HTERT RPE-1 (cell line): Measurements from ENCODE around the gene NEU2.

ENCODE experiments used
- in situ Hi-C: fragments of 300-500 bp; cut with MboI; formaldehyde crosslinking; loops from 4 replicates; pipeline ENCODE4 v1.14.3; 2020; ENCODE audit warnings: low sequenced_read_pairs

The NEU2 gene

DNA sequence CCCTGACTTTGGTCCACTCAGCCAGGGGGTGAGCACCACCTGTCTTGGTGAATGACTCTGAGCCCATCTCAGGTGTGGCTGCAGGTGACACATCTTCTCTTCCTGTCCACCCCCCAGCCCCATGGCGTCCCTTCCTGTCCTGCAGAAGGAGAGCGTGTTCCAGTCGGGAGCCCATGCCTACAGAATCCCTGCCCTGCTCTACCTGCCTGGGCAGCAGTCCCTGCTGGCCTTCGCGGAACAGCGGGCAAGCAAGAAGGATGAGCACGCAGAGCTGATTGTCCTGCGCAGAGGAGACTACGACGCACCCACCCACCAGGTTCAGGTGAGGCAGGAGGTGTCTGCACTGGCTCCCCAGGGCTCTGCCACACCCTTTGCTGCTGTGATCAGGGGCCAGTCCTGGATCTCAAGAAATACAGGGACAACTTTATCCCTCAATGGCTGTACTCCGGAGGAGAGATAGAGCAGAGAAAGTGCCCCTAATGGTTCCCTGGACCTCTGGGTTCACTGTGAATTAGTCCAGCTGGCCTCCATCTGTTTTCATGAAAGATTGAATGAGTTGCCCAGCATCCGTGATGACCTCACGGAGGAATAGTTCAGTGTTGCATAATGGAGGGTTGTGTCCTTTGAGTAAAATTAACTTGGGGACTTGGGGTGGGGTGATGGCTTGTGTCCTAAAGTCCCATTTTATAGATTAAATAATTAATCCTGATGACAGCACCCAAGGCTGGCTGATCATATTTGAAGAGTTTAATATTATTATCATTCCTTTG lies at the start of gene NEU2:
TSS of gene NEU2 (plus strand) at position 122 of the 770 bp plus-strand sequence. CDS start at position 122, 0 bp downstream.
- in situ Hi-C loops = no loop called here

DNA sequence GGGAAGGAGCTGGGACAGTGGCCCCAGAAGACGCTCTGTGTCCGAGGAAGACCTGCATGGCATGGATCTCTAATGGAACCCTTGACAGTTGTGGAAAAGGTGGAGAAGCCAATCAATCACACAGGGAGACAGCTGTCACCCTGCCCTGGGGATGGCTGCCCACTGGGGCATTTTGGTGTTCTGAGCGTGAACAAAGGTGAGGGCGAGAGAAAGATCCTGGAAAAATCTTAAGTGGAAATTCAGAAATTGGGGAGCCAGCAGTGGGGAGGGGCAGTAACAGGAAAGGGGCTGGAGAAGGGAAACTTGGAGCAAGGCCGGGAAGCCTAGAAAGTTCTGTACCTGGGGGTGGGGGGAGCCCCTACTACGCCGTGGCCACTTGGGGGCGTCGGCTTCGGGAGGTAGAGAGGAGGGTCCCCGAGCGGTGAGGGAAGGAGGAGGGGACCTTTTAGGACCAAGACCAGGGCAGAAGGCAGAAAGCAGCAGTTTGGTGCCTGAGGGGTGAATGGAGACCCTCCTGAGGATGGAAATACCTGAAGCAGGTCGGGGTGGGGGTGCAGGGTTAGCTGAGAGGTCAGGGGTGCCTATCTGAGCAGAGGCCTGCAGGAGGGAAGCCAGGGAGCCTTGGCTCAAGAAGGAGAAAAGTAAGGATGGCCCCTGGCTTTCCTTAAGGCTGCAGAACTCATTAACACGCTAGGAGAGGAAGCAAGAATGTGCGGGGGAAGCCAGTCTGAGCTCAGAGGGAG lies 49.4 kb upstream of the NEU2 start:
- in situ Hi-C loops = no loop called here

DNA sequence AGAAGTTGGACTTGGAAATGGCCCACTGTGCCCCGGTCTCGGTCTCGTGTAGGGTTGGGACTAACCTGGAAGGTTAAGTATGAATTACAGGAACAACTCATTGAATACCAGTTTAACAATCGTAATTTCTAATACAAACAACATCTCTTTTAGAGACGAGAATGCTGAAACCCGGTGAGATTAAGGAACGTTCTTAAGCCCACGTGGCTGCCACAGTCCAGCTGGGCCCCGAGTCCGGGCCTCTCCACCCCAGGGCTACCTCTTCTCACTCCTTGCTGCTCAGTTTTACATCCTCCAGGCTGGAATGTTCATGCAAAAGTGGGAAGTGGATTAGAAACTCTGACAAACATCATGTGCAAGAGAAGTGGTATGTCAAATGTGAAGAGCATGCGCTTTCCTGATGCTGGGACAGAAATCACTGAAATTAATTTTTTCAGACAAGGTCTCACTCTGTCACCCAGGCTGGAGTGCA lies 48.8 kb upstream of the NEU2 start:
- in situ Hi-C loops = no loop called here

DNA sequence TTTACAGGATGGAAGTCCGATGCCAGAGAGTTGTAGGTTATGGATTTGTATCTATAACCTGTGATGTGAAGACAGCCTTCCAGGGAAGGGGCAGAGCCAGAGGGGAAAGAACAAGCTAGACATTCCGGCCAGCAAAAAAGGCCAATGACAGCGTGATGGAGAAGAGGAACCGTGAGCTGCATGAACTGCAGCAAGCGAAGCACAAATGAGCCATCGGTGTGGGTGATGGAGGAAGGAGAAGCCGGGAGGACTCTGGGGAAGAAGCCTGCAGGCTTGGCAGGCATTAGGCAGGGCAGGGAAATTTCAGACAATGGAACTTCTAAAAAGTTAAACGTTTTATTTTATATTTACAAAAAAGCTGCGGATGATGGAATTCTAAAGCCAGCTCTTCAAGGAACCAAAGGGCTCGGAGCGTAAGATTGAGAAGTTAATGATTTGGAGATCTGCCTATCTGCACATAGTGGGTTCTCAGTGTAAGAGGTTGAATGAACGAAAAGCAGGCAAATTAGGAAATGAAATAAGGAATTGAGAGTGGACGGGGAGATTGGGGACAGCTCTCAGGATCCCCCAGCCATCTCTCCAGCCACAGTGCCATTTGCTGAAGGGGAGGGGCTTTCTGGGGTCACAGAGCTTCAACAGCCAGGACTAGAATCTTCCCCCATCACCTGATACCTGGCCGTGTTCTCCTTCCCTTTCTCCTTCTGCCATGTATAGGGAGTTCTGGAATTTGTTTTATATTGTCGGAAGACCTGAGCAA lies 47.8 kb upstream of the NEU2 start:
- in situ Hi-C loops = no loop called here

DNA sequence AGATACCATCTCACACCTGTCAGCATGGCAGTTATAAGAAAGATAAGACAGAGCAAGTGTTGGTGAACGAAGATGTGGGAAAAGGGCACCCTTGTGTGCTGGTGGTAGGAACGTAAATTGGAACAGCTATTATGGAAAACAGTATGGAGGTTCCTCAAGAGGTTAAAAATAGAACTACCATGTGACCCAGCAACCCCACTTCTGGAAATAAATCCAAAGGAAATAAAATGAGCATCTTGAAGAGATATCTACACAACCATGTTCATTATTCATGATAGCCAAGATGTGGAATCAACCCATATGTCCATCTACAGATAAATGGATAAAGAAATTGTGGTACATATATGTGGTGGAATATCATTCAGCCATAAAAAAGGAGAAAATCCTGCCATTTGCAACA lies 46.3 kb upstream of the NEU2 start:
- in situ Hi-C loops = no loop called here

DNA sequence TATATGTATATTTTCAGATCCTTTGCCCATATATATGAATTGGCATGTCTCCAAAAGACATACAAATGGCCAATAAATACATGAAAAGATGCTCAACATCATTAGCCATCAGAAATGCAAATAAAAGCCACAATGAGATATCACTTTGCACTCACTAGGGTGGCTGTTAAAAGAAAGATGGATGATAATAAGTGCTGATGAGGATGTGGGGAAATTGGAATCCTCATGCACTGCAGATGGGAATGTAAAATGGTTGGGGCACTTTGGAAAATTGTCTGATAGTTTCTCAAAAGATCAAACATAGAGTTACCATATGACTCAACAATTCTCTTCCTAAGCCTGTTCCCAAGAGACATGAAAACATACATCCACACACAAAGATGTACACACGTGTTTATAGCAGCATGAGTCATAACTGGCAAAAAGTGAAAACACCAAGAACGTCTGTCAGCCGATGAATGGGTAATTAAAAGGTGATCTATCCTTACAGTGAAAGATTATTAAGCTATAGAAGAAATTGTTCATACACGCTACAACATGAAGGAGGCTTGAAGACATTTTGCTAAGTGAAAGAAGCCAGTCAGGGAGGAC lies 39.1 kb upstream of the NEU2 start:
- in situ Hi-C loops = no loop called here

DNA sequence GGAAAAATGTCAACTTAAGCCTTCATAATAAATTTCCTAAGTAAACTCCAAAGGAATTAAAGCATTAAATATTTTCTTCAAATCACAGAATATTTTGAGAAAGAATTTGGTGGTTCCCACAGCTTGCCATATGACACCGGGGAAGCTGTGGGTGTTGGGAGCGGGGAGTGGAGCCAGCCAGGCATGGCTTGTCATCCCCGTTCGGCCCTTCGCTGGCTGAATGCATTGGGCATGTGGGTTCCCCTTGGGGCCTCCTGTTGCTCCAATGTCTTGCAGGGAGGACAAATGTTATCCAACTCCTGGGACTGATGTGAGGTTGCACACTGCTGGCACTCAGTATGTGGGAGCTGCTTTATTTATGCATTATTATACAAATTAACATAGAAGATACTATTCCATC lies 38.0 kb upstream of the NEU2 start:
- in situ Hi-C loops = no loop called here

DNA sequence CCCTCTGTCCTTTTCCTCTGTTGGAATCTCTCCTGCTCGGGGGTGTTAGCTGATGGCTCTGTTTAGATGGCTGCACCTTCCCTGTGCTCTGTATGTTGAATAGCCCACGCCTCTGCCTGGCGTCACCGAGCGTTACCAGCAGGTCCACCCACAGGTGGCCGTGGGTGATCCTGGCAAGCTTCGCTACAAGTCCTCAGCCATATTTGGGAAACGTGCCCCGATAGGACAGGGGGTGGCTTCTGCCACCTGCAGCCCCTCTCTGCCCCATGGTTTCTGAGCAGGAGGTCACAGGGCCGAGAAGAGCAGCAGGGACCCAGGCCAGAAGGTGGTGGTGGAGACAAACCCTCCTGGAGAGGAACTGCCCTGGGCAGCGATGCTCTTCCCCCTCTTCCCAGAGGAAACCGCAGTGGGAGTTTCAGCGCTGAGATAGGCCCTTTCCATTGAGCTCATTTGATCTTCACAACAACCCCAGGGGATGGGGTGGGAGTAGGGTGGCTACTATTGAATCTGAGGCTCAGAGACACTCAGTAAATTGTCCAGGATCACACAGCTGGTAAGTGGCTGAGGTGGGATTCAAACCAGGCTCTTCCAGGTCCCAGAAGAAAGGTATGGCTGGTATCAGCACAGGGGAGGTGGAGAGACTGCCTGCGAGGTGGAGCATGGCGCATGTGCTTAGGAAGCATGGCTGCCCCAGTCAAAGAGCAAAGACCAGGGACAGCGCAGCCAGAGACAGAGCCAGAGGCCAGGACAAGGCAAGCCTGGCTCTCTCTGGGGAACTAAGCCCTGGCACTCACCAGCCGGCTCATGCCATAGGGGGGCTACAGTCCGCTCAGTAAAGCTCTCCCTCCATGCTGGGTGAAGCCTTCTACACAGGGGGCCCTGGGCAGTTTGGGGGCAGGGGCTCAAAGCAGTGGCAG lies 34.5 kb upstream of the NEU2 start:
- in situ Hi-C loops = no loop called here

DNA sequence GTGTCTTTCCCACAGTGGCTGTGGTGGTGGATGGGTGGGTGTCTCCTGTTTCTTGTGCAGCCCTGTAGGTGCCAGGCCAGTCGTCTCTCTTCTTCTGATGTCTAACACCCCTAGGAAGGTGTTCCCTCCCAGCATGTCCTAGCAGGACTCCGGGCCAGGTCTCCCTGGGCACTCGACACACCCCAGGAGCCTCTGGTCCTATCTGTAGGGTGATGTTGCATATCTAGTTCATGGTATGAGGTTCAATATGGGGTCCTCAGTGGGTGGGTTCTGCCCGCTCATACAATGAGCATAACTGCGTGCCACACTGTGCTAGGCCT lies 33.8 kb upstream of the NEU2 start:
- in situ Hi-C loops = no loop called here

DNA sequence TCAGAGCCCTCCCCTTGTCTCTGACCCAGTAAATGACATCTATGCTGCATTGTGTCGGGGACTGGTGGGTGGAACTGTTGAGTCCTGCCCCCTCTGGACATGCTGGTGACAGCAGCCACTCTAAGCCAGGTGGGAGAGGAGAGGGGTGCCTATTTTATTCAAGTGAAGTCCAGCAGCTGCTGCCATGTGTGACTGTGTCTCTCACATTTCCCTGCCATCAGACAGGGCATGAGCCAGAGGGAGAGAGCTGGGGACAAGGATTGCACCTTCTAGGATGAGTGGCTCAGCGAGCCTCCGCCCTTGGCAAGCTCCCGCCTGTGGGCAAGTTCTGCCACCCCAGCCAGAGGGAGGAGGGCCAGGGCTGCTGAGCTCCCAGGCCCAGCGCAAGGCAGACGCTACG lies 33.1 kb upstream of the NEU2 start:
- in situ Hi-C loops = no loop called here

DNA sequence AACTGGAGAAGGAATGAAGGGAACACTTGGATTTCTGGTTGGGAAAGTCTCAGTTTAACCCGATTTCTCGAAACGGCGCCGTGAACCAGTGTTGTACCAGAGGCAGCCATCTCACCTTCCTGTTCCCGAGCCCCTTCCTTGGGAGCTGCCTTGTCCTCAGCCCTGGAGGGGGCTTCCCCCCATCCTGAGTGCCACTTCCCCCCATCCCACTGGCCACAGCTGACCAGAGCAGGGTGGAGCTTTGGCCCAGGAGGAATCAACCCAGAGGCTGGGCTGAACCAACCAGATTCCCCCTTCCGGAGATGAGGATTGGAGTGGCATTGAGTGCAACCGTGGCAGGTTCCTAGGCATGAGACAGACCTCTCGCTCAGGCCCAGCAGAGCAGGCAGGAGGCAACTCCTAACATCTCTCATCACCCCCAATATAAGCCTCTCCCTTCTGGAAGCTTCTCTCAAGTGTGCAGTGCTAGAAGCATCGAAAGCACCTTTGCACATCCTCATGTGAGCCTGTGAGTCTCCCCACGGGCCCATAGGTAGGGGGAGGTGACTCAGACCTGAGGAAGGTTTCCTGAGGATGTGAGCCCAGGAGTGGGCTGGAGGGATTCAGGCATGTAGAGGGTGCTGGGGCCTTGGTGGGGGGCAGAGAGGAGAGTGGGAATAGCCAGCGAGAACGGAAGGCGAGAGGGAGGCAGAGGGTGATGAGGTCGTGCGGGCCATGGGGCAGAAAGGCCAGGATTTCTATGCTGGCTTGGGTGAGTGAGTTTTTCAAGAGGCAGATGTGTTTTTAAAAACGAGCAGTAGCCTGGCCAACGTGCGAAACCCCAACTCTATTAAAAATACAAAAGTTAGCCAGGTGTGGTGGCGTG lies 31.4 kb upstream of the NEU2 start:
- in situ Hi-C loops = no loop called here

DNA sequence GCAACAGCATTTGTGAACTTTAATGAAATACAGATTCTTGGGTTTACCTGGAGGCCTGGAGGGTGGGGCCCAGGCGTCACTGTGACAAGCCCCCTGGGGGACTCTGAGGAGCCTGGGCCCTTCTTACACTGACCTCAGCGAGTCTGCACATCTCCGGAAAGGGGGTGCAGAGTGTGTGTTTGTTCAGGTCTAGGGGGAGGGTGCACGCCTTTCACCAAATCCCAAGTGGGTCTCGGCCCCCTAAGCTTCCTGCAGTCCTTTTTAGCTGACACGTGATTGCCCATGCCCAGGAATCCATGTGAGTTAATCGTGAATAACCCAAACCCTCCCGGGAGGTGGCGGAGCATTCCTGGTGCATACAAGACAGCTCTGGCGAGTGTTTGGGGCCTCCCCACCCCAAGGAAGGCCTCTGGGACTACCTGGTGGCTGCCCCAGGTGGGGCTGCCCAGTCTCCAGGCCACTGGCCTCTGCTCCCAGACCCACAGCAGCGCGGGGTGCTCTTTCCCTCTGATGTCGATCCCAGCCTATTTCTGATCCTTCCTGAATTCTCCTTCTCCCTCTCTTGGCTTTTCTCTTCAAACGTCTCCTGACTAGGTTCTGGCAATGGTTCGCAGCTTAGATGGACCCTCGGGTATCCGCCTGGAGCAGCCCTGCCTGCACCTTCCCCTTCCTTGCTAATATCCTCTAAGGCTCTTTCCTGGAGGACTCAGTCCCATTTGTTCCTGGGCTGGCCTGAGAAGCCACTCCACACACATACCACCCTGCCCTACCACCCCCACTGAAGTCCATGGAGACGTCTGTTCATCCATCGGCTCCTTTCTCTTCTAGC lies 29.4 kb upstream of the NEU2 start:
- in situ Hi-C loops = no loop called here

DNA sequence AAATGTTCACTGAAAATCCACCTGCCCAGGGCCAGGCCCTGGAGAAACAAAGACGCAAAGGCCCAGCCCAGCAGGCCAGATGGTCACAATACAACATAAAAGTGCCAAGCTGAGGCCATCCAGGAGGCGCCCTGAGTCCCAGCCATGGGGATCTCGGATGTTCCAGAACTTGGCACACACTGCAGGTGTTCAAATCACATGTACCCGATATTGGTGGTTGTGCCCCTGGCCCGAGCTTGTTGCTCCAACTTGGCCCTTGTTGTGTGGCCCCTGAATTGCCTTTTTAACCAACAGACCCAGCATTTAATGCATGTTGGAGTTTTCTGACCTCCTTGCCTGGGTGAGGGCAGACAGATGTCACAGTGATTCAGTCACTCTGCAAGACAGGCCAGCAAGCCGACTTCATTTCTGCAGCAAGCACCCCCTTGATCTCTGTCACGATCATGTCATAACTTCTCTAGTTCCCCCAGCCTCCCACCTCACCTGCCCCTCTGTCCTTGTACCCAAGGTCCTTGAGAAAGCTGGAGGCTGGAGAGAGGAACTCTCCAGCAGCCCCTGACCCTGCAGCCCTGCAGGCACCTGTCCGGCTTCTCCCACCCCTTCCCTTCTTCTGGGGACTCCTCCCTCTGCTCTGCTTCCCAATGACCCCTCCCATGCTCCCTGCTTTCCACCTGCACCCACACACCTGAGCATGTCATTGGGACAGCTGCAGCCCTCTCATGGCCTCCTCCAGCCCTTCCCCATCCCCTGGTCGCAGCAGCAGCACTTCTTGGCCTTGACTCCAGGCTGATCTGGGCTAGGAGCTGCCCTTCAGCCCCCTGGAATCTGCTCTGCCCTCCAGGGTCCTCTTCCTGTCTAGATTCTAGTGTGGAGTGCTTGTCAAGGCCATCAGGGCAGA lies 28.6 kb upstream of the NEU2 start:
- in situ Hi-C loops = no loop called here

DNA sequence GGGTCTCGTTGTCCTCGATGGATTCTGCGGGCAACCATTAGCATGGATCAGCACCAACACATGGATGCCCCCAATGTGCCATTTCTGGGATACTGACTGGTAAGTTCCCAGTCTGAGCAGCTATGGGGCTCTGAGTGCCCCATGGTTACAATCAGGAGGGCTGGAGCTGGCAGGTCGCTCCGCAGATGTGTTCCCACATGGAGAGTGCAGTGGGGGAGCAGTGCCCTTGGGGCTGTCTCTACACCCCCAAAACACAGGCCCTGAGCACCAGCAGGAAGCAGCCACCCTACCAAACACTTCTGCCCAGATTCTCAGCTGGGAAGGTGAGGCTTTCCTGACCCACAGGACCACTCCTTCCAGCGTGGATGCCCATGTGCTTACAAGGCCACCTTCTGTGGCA lies 27.4 kb upstream of the NEU2 start:
- in situ Hi-C loops = no loop called here

DNA sequence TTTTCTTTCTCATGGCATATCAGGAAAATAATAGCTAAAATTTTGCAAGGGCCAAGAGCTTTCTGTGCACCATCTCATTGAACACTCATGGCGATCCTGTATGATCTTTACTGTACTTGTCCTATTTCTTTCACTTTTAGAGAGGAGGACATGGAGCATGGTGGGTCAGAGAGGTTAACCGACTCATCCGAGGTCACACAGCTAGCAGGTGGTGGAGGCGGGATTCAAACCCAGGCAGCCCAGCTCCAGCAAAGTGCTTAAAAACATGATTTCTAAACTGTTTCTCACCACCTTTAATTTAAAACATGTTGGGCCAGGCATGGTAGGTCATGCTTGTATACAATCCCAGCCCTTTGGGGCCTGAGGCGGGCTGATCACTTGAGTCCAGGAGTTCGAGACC lies 25.8 kb upstream of the NEU2 start:
- in situ Hi-C loops = no loop called here

DNA sequence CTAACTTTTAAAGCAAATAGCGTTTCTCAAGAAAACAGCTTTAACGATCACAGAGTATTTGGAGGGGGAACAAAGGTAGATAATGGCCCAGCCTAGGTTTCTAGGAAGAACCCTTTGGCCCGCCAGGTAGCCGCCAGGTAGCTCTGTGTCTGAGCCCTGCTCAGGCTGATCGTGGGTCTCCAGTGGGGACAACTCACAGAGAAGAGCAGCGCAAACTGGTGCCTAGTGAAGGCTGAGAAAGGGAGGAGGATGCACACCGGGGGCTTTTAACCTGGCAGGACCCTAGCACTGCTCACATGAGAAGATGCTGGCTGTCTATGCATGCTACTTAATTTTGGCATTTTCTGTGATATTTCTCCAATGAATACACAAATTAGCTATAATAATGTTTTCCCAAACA lies 25.2 kb upstream of the NEU2 start:
- in situ Hi-C loops = no loop called here

DNA sequence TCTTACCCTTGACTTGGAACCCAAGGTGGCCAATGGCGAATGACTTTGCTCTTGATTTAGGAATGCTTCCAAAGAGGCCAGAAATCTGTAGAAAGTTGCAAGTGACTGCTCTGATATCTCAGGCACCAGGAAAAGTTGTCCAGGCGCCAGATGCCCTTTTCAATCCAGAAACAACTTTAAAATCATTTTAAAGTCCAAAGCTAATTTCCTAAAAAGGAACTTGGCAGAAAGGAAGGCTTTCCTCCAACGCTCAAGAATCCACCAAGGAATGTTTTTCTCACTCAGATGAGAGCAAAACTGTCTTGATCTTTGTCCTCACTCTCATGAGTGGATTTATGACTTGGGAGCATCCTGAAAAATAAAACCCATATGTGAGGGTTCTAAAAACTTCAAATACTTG lies 24.7 kb upstream of the NEU2 start:
- in situ Hi-C loops = no loop called here

DNA sequence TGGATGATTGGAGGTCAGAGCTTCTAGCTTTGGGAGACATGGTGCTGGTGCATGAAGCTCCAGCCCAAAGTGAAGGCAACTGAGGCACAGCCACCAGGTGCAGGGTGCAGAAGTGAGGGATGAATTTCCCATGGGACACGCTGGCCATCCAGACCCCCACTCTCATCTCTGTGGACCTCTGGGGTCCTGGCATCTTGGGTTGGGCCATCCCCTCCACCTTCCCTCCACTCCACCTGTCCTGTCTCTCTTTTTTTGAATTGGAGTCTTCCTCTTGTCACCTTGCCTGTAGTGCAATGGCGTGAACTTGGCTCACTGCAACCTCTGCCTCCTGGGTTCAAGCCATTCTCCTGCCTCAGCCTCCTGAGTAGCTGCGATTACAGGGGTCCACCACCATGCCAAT lies 22.8 kb upstream of the NEU2 start:
- in situ Hi-C loops = no loop called here
